NCI-H1105 (cell line): ENCODE data around the gene RUSF1.
A peak's percentile ranks its signal among the peaks of the same experiment; 100 is the strongest.
"Not testable (repeated sequence)": the region's sequence is repeated elsewhere in the genome, so short reads cannot be mapped to it uniquely, and the experiment has no call there.

Experiments used
- DNase-seq: peaks from one replicate; lab custom pipeline; 2025; lab: John Stamatoyannopoulos, UW

RUSF1 gene

GRCh38 chr16:31452631-31453106 is 55.5 kb downstream of the RUSF1 start:
- DNase-seq: no peak

DNA sequence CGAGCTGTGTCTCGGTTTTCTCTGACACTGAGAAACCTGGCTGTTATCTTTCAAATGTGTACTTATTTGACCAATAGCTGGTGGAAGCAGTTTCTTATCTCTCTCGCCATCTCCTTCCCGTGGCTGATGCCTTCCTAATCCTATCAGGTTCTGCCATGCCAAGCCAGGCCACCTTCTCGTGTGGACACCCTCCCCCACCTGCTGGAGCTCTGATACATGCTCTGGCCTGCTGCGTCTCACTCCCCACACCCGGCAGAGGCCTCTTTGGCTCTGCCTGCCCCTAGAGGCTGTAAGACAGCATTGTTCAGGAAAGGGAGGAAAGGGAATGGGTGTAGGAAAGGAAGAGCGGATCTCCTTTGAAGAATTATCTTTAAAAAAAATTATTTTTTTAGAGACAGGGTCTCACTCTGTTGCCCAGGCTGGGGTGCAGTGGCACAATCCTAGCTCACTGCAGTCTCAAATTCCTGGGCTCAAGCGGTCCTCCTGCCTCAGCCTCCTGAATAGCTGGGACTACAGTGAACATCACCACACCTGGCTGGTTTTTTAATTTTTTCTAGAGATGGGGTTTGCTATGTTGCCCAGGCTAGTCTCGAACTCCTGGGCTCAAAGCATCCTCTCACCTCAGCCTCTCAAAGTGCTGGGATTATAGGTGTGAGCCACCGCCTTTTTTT is 56.4 kb downstream of the RUSF1 start:
- DNase-seq: peak; percentile 18

- DNase-seq: no peak
These were observed 57.0 kb downstream of the RUSF1 start for GRCh38 chr16:31451201-31451600.

DNA sequence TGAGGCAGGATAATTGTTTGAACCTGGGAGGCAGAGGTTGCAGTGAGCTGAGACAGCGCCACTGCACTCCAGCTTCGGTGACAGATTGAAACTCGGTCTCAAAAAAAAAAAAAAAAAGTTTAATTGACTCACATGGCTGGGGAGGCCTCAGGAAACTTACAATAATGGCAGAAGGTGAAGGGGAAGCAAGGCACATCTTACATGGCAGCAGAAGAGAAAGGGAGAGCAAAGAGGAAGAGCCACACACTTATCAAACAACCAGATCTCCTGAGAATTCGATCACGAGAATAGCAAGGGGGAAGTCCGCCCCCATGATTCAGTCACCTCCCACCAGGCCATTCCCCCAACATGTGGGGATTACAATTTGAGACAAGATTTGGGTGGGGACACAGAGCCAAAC is 62.3 kb downstream of the RUSF1 start:
- not testable (repeated sequence) for DNase-seq

DNA sequence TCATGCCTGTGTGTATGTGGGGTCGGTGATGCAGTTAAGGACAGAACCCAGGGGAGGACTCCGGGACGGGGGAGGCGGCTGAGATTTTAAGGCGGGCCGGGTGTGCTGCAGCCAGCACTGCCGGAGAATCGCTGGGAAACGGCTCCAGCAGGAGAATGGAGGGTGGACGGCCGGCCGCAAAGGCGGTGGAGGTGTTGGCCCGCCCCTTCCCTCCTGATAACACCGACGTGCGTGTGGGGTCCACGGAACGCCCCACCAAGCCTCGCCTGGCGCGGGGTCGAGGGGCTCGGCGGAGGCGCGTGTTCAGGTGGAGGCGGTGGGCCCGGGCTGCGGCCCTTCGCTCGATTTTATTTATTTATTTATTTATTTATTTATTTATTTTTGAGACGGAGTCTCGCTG is 66.2 kb downstream of the RUSF1 start:
- DNase-seq: no peak

DNA sequence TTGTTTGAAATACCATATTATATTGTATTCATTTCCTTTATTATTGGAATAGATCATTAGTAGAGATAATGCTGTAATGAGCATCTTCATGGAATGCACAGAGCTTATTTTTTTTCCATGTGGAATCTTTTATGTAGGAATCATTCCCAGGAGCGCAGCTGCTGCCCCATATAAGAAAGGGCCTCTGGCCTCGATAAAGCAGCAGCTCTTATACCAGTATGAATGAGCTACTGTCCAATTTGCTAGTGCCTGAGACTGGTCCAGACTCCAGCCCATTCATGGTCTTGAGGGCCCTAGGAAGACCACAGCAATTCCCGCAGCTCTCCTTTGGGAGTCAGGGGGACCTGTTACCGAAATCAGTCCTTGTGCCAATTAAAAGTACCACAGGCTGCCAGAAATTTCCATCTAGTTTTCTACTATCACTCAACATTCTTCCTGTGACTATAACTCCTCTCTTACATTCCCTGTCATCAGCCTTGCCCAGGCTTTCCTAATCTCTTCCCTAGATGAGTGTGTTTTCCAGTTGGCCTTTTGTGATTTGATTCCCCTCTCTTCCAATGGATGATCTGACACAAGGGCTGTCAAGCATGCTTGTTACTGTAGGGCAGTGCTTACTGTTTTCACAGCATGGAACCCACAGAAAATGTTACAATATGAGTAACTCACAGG is 67.5 kb downstream of the RUSF1 start:
- no peak for DNase-seq

- no peak for DNase-seq
These were observed 68.7 kb downstream of the RUSF1 start for GRCh38 chr16:31439519-31439918.
